ENCODE measurements around the gene ANKMY1.

The ANKMY1 gene

DNA sequence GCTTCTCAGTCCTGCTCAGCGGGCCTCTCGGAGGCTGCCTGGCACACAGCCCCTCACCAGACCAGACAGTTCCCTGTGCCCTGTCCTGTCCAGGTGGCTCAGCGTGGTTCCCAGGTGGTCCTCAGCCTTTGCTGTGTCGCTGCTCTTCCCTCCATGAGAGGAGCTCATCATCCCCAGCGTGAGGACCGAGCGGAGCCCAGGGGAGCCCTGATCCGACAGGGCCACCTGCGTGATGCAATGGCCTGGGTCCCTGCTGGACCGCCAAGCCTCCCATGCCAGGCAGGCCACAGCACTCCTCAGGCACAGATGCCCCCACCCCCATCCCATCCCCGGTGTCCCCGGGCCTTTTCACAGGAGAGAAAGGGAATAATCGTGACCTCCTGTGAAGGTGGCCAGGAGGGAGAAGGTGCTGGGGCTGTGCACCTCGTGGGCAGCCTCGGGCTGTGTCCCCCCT, 118.1 kb downstream of the ANKMY1 start:
- no peak for DNase-seq (ENCODE audit: low read depth, low spot score)
- no peak overlapping the region for H3K27ac ChIP-seq

DNA sequence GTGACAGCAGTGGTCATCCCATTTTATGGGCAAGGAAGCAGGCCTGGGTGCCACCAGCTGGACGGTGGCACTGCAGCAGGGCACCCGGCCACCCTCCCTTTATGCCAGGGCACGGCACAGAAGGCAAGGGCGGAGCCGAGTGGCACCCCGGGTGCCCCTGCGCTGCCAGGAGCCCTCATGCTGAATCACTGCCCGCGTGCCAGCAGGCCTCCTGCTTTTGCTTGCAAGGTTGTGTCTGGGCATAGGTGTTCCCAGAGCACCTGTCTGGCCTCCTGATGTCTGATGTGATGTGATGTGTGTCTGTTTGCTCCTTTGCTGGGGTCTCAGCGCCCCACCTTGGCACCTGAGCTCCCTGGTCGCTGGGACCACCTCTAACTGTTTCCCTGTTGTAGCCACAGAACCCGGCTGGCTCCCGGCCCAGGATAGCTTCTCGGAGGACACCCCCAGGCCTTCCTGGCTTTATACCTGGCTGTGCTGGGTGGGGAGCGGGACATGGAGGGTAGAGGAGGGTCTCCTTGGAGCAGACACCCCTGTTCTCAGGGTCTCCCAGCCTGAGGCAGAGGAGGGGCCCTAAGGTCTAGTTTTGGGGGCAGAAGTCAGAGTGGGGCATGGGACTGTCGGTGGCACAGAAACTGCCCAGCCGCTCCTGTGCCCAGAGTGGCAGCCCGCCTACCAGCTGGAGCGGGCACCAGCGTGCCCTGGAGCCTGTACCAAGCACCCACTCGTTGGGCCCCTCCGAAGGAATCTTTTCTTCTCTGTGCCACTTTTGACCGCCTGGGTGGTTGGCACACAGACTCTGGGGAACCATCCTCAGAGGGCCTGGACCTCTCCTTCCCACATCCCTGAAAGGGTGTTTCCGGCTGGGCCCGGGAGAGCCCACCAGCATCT, 118.7 kb downstream of the ANKMY1 start:
- H3K27ac ChIP-seq = peak overlapping the region; percentile 64
- no peak for DNase-seq (ENCODE audit: low read depth, low spot score)

DNA sequence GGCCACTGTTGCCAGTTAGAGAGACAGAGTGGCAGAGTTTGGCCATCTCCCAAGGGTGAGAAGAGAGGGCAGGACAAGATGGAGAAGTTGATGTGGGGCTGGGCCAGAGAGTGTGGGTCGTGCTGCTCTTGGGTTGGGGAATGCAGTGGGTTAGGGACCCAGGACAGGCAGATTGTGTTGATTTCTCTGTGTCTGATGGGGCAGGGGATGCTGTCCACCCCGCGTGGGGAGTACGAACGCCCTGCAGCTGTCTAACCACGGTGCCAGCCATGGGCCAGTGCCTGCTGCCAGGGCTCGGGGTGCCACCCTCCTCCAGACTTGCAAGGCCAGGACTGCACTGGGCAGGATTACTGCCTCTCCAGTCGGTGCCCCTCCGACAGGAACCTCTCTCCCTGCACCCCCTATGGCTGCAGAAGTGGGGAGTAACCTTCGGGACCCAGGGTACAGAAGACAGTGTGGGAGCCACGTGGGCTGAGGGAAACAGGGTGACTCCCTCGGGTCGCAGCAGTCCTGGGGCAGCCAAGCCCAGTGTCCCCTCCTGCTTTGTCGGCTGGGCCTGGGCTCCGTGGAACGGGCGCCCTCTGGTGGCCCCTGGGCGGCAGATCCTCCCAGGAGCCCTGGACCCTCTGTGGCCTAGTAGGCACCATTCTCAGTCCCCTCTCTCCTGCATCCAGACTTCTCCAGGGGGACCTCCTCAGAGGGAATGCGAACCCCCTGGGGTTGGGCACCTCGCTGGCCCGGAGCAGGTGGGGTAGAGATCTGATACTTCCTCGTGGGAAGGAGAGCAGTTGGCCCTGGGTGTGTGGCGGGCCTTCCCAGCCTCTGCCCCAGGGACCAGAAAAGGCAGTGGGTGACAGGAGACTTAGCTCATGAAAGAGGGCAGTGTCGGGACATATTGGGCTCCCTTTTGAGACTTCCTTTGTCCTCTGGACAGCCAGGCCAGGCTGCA, 119.7 kb downstream of the ANKMY1 start:
- H3K27ac ChIP-seq = peak overlapping the region; percentile 64
- no peak for DNase-seq (ENCODE audit: low read depth, low spot score)

DNA sequence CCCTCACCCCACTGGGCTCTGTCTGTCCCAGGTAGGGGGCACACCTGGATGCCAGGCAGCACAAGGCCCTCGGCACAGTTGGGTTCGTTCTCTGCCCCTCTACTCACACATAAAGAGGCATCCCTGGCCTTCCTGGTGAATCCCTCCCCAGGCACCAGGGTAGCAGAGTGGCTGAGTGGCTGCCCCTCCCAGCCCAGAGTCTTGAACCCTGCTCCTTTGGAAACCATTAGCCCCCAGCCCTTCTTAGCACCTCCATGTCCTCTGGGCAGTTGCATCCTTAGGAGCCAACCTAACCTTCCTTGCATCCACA, 120.3 kb downstream of the ANKMY1 start:
- no peak for DNase-seq (ENCODE audit: low read depth, low spot score)
- peak overlapping the region; percentile 64 for H3K27ac ChIP-seq

DNA sequence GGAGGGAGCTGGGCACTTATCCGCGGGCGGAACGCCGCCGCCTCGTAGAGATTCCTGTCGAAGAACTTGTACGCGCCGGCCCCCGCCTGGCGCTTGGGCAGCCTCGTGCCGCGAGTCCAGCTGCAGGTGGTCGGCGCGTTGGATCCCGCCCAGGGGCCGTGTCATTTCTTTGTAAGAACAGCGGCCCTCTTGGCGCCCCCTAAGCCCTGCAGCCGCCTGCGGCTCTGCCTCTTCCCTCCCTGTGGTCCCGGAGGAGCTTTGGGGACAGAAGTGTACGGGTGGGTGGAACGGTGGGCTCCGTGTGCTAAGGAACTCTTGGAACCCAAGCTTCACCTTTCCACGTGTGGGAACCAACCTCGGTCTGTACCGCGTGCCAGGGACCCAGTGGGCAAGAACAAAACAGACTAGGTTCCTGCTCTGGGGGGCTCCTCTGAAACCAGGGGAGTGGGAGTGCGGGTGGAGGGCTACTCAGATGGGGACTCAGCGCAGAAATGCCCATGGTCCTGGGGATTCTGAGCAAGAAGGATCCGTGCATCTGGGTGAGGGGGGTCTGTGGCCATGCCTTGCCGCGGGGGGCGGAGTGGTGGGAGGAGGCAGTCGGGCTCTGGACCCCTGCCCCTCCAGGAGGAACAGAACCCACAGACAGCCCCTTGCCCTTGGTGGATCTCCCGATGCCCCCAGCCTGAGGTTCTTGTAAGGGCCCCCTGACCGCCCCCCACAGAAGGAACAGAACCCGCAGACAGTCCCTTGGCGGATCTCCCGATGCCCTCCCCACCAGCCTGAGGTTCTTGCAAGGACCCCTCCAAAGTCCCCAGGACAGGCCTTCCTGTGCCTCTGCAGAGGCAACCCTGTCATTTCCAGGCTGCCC, 120.9 kb downstream of the ANKMY1 start:
- DNase-seq (ENCODE audit: low read depth, low spot score) = no peak
- H3K27ac ChIP-seq = peak overlapping the region; percentile 97

DNA sequence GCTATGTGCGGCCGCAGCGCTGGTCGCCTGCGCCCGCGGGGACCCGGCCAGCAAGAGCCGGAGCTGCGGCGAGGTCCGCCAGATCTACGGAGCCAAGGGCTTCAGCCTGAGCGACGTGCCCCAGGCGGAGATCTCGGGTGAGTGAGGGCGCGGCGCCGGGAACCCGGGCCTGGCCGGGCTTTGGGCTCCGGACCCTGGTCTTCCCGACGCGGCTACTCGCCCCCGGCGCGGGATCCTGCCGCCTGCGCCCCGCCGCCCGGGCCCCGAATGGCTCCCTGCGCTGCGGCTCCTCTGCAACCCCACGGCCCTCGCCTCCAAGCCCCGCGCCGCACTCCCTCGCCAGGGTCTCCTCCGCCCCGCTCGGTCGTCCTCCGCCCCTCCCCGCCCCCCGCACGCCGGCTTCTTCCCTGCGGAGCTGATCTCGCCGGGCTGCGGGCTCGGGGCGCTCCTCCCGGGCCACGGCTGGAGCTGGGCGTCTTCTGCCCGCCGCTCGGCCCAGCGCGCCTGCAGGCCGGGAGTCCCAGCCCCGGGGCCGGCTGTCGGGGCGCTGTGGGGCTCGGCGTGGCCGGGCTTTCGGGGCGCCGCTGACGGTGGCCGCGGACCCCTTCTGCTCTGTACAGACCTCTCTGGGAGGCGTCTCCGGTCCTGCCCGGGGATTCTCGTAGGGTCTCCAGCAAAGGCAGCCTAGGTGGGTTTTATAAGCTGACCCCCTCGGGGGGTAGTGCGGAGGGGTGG, 121.7 kb downstream of the ANKMY1 start:
- peak overlapping the region; percentile 97 for H3K27ac ChIP-seq
- no peak for DNase-seq (ENCODE audit: low read depth, low spot score)

DNA sequence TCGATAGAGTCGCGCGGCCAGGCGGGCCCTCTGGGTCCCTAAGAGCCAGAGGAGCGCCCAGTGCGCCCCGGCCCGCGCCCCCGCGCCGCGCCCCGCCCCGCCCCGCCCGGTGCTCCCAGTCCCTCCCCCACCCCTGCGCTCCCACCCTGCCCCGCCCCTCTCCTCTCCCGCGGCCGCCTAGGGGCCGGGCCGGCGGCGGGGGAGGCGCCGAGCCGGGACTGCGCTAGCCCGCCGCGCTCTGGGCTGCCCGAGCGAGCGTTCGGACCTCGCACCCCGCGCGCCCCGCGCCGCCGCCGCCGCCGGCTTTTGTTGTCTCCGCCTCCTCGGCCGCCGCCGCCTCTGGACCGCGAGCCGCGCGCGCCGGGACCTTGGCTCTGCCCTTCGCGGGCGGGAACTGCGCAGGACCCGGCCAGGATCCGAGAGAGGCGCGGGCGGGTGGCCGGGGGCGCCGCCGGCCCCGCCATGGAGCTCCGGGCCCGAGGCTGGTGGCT, 122.3 kb downstream of the ANKMY1 start, which contains the start of gene GPC1:
TSS of gene GPC1 (plus strand) at position 207 of the 491 bp plus-strand sequence. CDS start at position 463, 256 bp downstream.
- DNase-seq (ENCODE audit: low read depth, low spot score) = no peak
- H3K27ac ChIP-seq = peak within 1 kb of the TSS; percentile 97

DNA sequence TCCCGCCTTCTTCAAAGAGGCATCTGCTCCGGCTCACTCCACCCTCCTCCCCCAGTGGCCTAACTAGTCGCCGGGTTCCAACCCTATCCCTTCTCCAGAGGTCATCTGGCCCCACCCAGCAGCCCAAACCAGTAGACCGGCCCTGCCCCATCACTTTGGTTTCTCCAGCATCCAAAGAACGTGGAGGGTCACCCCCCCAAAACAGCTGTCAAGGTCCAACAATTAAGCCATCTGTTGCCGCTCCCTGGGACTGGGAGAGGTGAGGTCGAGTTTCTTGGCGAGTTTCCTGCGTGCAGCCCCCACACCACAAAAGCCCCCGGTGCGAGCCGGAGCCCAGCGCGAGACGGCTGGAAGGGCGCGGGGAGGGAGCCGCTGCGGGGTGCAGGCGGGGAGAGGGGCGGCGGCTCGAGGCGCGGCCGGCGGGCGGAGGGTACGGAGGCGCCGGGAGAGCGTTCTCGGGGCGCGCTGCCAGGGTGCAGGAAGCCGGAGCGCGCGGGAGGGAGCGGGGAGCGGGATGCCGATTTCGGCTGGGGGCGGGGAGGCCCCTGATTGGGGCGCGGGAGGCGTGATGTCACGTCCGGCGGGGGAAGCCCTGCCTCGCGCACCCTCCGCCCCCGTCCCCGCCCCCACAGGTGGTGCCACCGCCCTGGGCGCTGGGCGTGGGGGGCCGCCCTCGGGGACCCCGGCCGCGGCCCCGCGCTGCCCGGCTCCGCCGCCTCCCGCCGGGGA, 122.9 kb downstream of the ANKMY1 start:
- H3K27ac ChIP-seq = peak overlapping the region; percentile 97
- peak; percentile 69 for DNase-seq (ENCODE audit: low read depth, low spot score)

DNA sequence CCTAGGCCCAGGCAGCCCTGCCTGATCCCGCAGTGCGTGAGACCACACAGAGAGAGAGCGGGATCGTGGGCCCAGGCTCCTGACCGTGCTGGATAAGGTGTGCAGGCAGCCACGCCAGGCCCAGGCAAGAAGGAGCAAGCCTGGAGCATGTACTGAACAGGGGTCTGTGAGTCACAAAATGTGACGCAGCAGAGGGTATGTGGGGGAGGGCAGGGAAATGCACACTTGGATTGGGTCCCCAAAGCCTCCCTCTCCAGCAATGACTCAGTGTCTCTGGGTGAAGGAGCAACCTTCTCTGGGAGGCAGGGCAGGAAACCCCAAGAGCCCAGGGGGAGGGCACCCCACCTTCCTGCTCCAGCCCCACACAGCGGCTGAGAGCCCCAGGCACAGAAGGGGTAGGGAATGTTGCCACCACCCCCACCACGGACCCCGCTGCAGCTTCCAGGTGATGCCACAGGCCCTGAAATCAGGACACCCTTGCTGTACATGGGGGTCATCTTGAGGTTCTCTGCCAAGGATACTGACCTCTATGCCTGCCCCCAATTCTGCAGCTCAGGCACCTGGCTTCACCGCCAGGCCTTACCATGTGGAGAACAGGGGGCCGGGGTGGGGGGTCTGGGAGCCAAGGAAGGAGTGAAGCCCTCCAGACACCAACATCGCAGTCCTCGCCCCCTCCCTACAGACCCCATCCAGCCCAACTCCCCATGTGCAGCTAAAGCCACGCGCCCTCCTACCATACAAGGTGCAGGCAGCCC, 123.6 kb downstream of the ANKMY1 start:
- DNase-seq (ENCODE audit: low read depth, low spot score) = peak; percentile 98

DNA sequence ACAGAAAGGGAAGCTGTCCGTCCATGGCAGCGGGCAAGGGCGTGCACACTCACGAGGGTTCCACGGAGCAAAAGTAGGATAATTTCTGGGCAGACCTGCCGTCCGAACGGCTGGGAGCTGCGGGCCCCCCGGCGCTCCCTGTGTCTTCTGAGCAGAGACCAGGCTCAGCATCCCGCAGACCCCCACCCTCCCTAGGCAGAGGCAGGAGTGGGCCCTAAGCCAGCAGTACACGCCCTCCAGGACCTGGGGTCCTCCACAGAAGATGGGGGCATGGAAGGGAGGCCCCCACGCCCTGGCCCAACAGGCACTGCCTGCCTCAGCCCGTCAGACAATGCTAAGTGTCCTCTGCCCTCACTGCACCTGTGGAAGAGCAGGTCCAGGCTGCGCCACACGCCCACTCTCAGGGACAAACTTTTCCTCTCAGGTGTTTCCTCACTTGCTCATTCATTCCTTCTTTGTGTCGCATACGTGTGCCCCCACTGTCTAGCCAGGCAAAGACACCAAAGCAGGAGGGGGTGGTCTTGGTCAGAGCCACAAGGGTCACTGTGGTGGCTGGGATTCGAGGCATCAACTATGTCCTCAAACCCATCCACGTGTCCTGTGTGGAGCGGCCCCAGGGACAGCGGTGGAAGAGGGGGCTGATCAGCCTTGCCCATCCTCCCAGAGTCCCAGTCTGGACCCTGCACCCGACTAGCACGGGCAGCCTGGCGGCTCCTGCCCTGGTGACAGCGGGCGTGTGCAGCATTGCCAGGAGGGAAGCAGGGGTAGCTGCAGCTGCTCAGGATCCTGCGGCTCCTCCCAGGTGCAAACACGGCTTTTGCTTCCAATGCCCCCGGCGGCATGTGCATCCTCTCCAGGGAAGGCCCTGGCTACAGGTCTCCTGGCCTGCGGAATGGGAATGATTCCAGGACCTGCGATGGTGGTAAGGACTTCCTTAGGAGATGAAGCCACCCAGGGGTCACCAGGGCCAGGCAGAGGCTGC, 124.7 kb downstream of the ANKMY1 start:
- peak overlapping the region; percentile 97 for H3K27ac ChIP-seq

More for the DNA sequence above, 123.6 kb downstream of the ANKMY1 start:
- H3K27ac ChIP-seq = peak overlapping the region; percentile 97

DNA sequence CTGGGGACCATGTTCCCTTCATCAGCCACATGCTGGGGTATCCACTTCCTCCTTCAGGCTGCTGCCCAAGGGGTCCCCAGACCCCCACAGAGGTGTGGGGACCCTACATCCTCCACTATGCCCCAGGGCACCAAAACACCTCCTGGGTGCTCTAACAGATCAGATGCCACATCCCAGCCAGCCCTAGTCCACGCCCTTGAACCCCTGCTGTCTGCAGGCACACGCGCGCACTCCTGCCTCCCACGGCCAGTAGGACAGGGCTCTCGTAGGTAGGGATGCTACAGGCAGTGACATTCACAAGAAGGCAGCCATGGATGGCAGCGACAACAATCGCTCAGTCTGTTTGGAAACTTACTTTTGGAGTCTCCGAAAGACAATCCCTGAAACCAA, 125.4 kb downstream of the ANKMY1 start:
- DNase-seq (ENCODE audit: low read depth, low spot score) = no peak

More for the DNA sequence above, 124.7 kb downstream of the ANKMY1 start:
- DNase-seq (ENCODE audit: low read depth, low spot score) = no peak

DNA sequence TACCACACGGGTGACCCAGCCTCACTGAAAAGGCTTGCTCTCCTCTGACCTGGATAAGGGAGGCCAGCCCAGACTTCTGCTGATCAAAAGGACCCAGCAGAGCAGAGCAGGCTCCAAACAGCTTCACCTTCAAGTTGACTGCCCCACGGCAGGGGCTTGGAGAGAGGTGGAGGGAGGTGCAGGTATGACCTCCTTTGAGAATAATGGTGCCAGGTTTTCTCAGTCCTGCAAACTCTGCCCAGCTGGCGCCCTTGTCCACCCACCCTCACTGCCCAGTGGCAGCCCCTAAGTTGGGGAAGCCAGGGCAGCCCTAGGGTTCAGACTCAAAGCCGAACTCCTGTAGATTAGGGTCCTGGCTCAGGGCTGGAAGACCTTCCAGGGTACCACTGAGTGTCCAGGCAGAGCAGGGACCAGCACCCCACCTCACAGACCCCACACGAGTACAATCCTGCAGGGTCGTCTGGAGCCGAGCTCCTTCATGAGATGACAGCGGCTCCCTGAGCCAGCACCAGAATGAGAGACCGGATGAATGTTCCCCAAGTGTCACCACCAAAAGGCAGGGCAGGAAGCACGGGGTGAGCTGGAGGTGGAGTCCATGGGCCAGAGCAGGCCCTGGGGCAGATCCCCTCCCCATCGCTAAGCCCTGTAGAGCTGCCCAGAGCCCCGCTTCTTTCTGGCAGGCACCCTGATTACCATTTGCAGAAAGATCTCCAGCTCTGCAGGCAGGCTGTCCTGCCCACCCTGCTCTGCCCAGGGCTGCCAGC, 125.9 kb downstream of the ANKMY1 start:
- no peak overlapping the region for H3K27ac ChIP-seq
- DNase-seq (ENCODE audit: low read depth, low spot score) = no peak

More for the DNA sequence above, 125.4 kb downstream of the ANKMY1 start:
- no peak overlapping the region for H3K27ac ChIP-seq

DNA sequence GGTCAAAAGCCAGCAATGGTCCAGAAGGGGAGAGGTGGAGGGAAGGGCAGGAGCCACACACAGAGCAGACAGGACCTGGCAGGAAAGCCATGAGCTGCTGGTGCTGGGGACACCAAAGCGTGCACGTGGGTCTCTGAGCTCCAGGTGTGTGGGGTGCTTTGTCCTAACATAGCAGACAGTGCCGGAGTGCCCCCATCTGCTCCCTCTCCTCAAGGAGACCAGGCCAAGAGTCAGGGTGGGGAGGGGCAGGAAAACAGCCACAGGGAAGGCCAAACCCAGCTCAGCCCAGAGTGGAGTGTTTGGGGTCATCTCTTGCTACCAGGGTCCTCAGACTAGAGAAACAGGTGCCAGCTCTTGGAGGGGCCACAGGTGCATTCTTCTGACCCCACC, 126.5 kb downstream of the ANKMY1 start:
- no peak for DNase-seq (ENCODE audit: low read depth, low spot score)
- H3K27ac ChIP-seq = no peak overlapping the region

DNA sequence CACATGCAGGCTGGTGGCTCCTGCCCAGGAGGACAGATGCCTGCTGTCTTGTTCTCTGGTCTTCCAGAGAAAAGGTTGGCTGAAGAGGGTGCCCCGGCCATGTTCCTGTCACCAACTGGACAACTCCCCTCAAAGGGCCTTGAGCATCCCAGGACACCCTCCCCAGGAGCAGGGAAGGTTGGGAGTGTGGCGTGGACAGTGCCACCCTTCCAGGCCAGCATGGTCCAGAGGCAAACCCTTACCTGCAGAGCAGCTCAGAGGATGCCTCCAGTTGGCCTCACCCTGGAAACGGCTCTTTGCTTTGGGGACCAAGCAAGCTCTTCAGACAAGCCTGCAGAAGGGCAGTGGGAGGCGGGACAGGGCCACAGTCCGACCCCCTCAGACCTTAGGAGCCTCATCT, 127.2 kb downstream of the ANKMY1 start:
- no peak overlapping the region for H3K27ac ChIP-seq
- DNase-seq (ENCODE audit: low read depth, low spot score) = no peak

DNA sequence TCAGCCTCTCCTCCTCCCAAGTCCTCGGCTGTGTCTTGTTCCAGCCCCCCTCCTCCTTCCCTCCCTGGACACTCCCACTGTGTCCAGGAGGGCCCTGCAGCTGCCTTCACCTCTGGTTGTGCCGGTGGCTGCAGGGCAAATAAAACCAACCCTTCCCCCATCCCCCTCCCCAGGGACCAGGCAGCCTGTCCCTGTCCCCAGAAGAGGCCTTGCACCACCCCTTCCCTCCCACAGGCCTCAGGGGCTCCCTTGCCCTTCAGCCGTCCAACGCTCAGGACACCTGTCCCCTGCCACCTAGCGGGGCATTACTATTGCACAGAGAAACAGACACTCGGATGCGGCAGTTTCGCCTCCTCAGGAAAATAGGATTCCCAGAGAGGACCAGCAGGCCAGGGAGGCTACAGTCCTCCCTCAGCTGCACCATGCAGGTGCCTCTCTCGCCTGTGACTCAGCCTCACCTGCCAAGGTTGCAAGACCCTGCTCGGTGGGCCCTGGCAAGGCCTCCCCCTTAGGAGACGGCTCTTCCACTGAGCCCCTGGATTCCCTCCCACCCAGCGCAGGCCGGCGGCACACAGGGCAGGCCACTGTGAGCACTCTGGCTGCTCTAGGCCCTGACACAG, 127.8 kb downstream of the ANKMY1 start:
- DNase-seq (ENCODE audit: low read depth, low spot score) = no peak
- no peak overlapping the region for H3K27ac ChIP-seq
